GM12878 (cell line): ENCODE measurements around the gene PLEKHA1. TPM values are rescaled to one million over a fixed set of nuclear protein-coding genes. Genes with fewer than 3 reads are reported as not detected.

Source experiments
- ATAC-seq: fragments of 200-7000 bp; cut with Tn5 transposase; 3 replicates; pipeline ENCODE4 v1.9.1; 2020; ENCODE audit warnings: mild to moderate bottlenecking, moderate library complexity
- BruUV-seq: library from RNA; stranded (reverse); fragments of 400-500 nt; replicated peaks from 2 replicates; lab custom pipeline; 2021; lab: Mats Ljungman, UMichigan
- CTCF ChIA-PET: fragments of 300-600 bp; sonication (Branson Sonifier 250); formaldehyde crosslinking; extraction: SDS; loops from one replicate; lab custom pipeline; 2021; ENCODE audit warnings: inconsistent platforms; lab: Yijun Ruan, JAX
- POLR2A ChIA-PET: fragments of 350-600 bp; formaldehyde crosslinking; extraction: SDS; loops from one replicate; lab custom pipeline; 2021; ENCODE audit warnings: inconsistent platforms; lab: Charles Lee
- RAD21 ChIA-PET: fragments of 300-600 bp; sonication (Branson Sonifier 250); formaldehyde crosslinking; loops from one replicate; lab custom pipeline; 2023; ENCODE audit warnings: antibody characterized with exemption; ENCODE audit not compliant: unreplicated experiment; lab: Charles Lee
- SMC1A ChIA-PET: fragments of 300-600 bp; sonication (Branson Sonifier 250); formaldehyde crosslinking; loops from one replicate; lab custom pipeline; 2023; ENCODE audit not compliant: unreplicated experiment, uncharacterized antibody; lab: Charles Lee
- DNase-seq: peaks from one replicate; pipeline ENCODE4 v3.0.0-alpha.2; 2011; ENCODE audit warnings: low read depth, low spot score
- FAIRE-seq: peaks from 3 replicates; lab custom pipeline; 2011; peaks lifted over from hg19 to GRCh38; lab: Jason Lieb, UNC
- H2AFZ ChIP-seq: 2 replicates; pipeline ENCODE4 v1.6.0; 2011; ENCODE audit warnings: low read depth, low read length, control low read depth; ENCODE audit not compliant: control insufficient read depth
- H3K27ac ChIP-seq: 2 replicates; pipeline ENCODE4 v1.5.1; 2011; ENCODE audit warnings: control low read depth; ENCODE audit not compliant: control insufficient read depth, insufficient read depth
- H3K27me3 ChIP-seq, 2 experiments: replicated peaks in 1 of 2; 2 replicates each; pipeline versions ENCODE4 v1.6.0 to v1.6.1; 2011; ENCODE audit warnings: low read length in 1 of 2; ENCODE audit not compliant: control insufficient read depth in 2 of 2, insufficient read depth in 2 of 2
- H3K36me3 ChIP-seq, 2 experiments: 2 replicates each; pipeline ENCODE4 v1.5.1; 2011; ENCODE audit warnings: low read length in 1 of 2; ENCODE audit not compliant: control insufficient read depth in 2 of 2, insufficient read depth in 2 of 2
- H3K4me1 ChIP-seq: 2 replicates; pipeline ENCODE4 v1.6.1; 2011; ENCODE audit warnings: mild to moderate bottlenecking, low read length, moderate library complexity, mixed read lengths; ENCODE audit not compliant: control insufficient read depth, insufficient read depth
- H3K4me2 ChIP-seq: 2 replicates; pipeline ENCODE4 v1.6.0; 2011; ENCODE audit warnings: control low read depth; ENCODE audit not compliant: control insufficient read depth, insufficient read depth
- H3K4me3 ChIP-seq: fragments of 200-600 bp; sonication (generic); 2 replicates; pipeline ENCODE4 v1.5.1; 2016
- H3K79me2 ChIP-seq: 2 replicates; pipeline ENCODE4 v1.6.0; 2011; ENCODE audit warnings: low read length; ENCODE audit not compliant: control insufficient read depth, insufficient read depth
- H3K9ac ChIP-seq: 2 replicates; pipeline ENCODE4 v1.8.0; 2011; ENCODE audit warnings: low read length, control low read depth, mixed read lengths; ENCODE audit not compliant: control insufficient read depth, insufficient read depth
- H3K9me3 ChIP-seq: replicated peaks from 3 replicates; pipeline ENCODE4 v1.5.1; 2011; ENCODE audit warnings: mild to moderate bottlenecking, low read length; ENCODE audit not compliant: control insufficient read depth, insufficient read depth
- H4K20me1 ChIP-seq: 2 replicates; pipeline ENCODE4 v1.6.0; 2011; ENCODE audit not compliant: control insufficient read depth, insufficient read depth
- BCL11A ChIP-seq: IDR thresholded peaks from 2 replicates; pipeline ENCODE4 v1.6.1; 2011; ENCODE audit warnings: low read depth, low read length
- BHLHE40 ChIP-seq, 2 experiments: fragments of 450-650 bp in 1 of 2; IDR thresholded peaks; 2 replicates each; pipeline ENCODE4 v1.6.1; 2011 to 2017; ENCODE audit warnings: low read depth in 2 of 2, borderline replicate concordance in 1 of 2, improper control_type of control experiment in 1 of 2, low read length in 1 of 2, mild to moderate bottlenecking in 1 of 2
- CBX3 ChIP-seq: fragments of 200-600 bp; sonication (generic); IDR thresholded peaks from 2 replicates; pipeline ENCODE4 v1.6.1; 2016; ENCODE audit warnings: low read depth, borderline replicate concordance
- ETV6 ChIP-seq, 2 experiments: fragments of 450-650 bp in 1 of 2; IDR thresholded peaks in 1 of 2; conservative IDR thresholded peaks in 1 of 2; 2 replicates each; pipeline ENCODE4 v1.6.1; 2014; ENCODE audit warnings: antibody characterized with exemption in 1 of 2, borderline replicate concordance in 1 of 2, low read depth in 1 of 2, mild to moderate bottlenecking in 1 of 2, moderate library complexity in 1 of 2
- FOXK2 ChIP-seq: fragments of 450-650 bp; IDR thresholded peaks from 2 replicates; pipeline ENCODE4 v1.6.1; 2017; ENCODE audit warnings: mild to moderate bottlenecking, moderate library complexity
- JUNB ChIP-seq: IDR thresholded peaks from 2 replicates; pipeline ENCODE4 v1.6.1; 2016; ENCODE audit warnings: antibody characterized with exemption, mild to moderate bottlenecking
- JUND ChIP-seq: IDR thresholded peaks from 2 replicates; pipeline ENCODE4 v1.6.1; 2012; ENCODE audit warnings: low read depth, mild to moderate bottlenecking, low read length, improper control_type of control experiment, moderate library complexity
- KAT2A ChIP-seq: conservative IDR thresholded peaks from 2 replicates; pipeline ENCODE4 v1.6.1; 2011; ENCODE audit warnings: low read depth, low read length; ENCODE audit not compliant: control insufficient read depth
- KLF5 ChIP-seq: fragments of 450-650 bp; IDR thresholded peaks from 2 replicates; pipeline ENCODE4 v1.6.1; 2014; ENCODE audit warnings: mild to moderate bottlenecking; ENCODE audit not compliant: partially characterized antibody
- PML ChIP-seq: IDR thresholded peaks from 2 replicates; pipeline ENCODE4 v1.6.1; 2012; ENCODE audit warnings: low read length, inconsistent platforms
- POLR2A ChIP-seq: IDR thresholded peaks from 2 replicates; pipeline ENCODE4 v1.6.1; 2011; ENCODE audit warnings: low read depth, mild to moderate bottlenecking, low read length
- SREBF1 ChIP-seq: IDR thresholded peaks from 2 replicates; pipeline ENCODE4 v1.6.1; 2012; ENCODE audit warnings: mild to moderate bottlenecking, low read length
- STAT1 ChIP-seq: fragments of 450-650 bp; conservative IDR thresholded peaks from 2 replicates; pipeline ENCODE4 v1.6.1; 2014; ENCODE audit warnings: antibody characterized with exemption, mild to moderate bottlenecking
- TAF1 ChIP-seq: IDR thresholded peaks from 2 replicates; pipeline ENCODE4 v1.6.1; 2011; ENCODE audit warnings: mild to moderate bottlenecking, low read depth, low read length, borderline replicate concordance
- WGBS: methylation state at CpG from one replicate; pipeline ENCODE4 v1.1.6; 2016; ENCODE audit warnings: low lambda C conversion rate; ENCODE audit not compliant: insufficient replicate concordance, insufficient coverage; ENCODE audit errors: missing lambda C conversion rate; 5-methylcytosine and 5-hydroxymethylcytosine counted together
- in situ Hi-C: fragments of 300-500 bp; cut with MboI; formaldehyde crosslinking; loops from 9 replicates; pipeline ENCODE4 v1.14.3; 2018; ENCODE audit warnings: mixed read lengths
- intact Hi-C: fragments of 100-400 bp; cut with micrococcal nuclease; formaldehyde crosslinking; loops from one replicate; pipeline ENCODE4 v1.14.2; 2022; ENCODE audit not compliant: unreplicated experiment
- polyA plus RNA-seq, 11 experiments: library from polyadenylated mRNA; depleted of rRNA in 4 of 11; unstranded in 6 of 11; stranded (reverse) in 5 of 11; fragments of >200 nt; fragmentation: Nextera tagmentation in 4 of 11; fragmentation: Illumina TruSeq in 1 of 11; extraction: Ambion mirVana in 4 of 11; extraction: Trizol in 1 of 11; gene quantifications; 1 replicate in 1 of 11; 2 replicates in 10 of 11; pipeline versions ENCODE4 v1.2.1 to v1.2.3, GENCODE V29; 2011 to 2016; ENCODE audit warnings: inconsistent platforms in 2 of 11, missing spikeins in 2 of 11, low read depth in 1 of 11
- total RNA-seq, 4 experiments: library from RNA; depleted of rRNA in 3 of 4; stranded (reverse); fragments of >200 nt in 3 of 4; fragmentation: Illumina TruSeq in 1 of 4; extraction: Trizol in 1 of 4; gene quantifications; 2 replicates each; pipeline versions ENCODE4 v1.2.1 to v1.2.3, GENCODE V29; 2013 to 2021
- TF ChIP-seq, protein P1 (sequence below): IDR thresholded peaks from 2 replicates; pipeline ENCODE4 v1.6.1; 2012; ENCODE audit warnings: low read depth, low read length, improper control_type of control experiment
- TF ChIP-seq, protein P2 (sequence below): fragments of 450-650 bp; formaldehyde crosslinking; IDR thresholded peaks from 2 replicates; pipeline ENCODE4 v1.4.0; 2020; ENCODE audit warnings: mild to moderate bottlenecking, moderate library complexity
- TF ChIP-seq, protein P3 (sequence below): IDR thresholded peaks from 2 replicates; pipeline ENCODE4 v1.6.1; 2011; ENCODE audit warnings: low read depth, low read length, improper control_type of control experiment, borderline replicate concordance
- TF ChIP-seq, protein P4 (sequence below): IDR thresholded peaks from 2 replicates; pipeline ENCODE4 v1.6.1; 2012; ENCODE audit warnings: low read depth, low read length, improper control_type of control experiment

Gene PLEKHA1
- total and polyA plus RNA-seq, 10 of the 15 experiments (the other 5 are each of a cell fraction or from before 2014, with no cell fraction given): 0.15 to 6.0 (median 0.32) TPM

DNA sequence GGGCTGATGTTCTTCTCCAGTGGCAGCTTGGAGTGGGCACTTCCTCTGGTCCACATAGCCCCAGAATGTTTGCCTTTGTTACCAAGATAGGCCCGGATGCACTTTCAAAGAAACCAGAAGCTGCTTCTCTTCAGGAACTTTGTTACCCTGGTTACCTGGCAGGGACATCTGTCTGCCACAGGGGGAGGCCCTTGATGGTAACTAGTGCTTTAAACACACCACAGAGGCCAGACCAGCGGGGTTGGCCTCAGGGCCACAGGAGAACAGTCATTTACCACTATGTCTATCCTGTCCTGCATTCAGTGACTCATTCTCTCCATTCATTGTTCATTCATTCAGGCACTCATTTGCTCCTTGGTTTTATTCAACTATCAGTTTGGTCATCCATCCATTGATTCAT is 11.9 kb upstream of the PLEKHA1 start:
- peaks cover 0 to 7% of the 10 kb centered on the region in 2 experiments; a peak in 2 of 4 replicates for H3K27me3 ChIP-seq
- H2AFZ ChIP-seq: no peak overlapping the region
- FAIRE-seq (no peak), ATAC-seq (no peak), DNase-seq (no peak)
- no TSS peak for BruUV-seq
- ChIA-PET SMC1A (no interaction called here), POLR2A (no interaction called here), RAD21 (no interaction called here), CTCF (no interaction called here)
- no peak overlapping the region for H3K27ac ChIP-seq
- H3K79me2 ChIP-seq: no peaks in the 10 kb centered on the region
- H4K20me1 ChIP-seq: no peaks in the 10 kb centered on the region
- H3K9me3 ChIP-seq: no peaks in the 10 kb centered on the region
- in situ Hi-C loops (no loop called here), intact Hi-C loops (no loop called here)
- 0% methylated on average over 2 of the region's 2 CpGs for WGBS
- no peaks in the 10 kb centered on the region for H3K36me3 ChIP-seq
- no peak overlapping the region for H3K9ac ChIP-seq
- no peak overlapping the region for H3K4me3 ChIP-seq
- H3K4me1 ChIP-seq: no peaks in the 10 kb centered on the region
- no peak overlapping the region for H3K4me2 ChIP-seq
- TF ChIP-seq JUND (no peak), PML (no peak), KAT2A (no peak), ETV6 (conservative IDR thresholded peaks at IDR 0.05 in 1 of 2, IDR thresholded peaks at IDR 0.05 in 1 of 2; ENCODE audit: borderline replicate concordance in 1 of 2, low read depth in 1 of 2) (no peak), SREBF1 (no peak), POLR2A (no peak), BCL11A (no peak), JUNB (no peak), KLF5 (no peak), BHLHE40 (IDR thresholded peaks at IDR 0.05; ENCODE audit: borderline replicate concordance in 1 of 2, low read depth in 2 of 2, low read length in 1 of 2) (no peak), CBX3 (no peak), TAF1 (no peak), FOXK2 (no peak), STAT1 (no peak)
- TF ChIP-seq, protein P1, sequence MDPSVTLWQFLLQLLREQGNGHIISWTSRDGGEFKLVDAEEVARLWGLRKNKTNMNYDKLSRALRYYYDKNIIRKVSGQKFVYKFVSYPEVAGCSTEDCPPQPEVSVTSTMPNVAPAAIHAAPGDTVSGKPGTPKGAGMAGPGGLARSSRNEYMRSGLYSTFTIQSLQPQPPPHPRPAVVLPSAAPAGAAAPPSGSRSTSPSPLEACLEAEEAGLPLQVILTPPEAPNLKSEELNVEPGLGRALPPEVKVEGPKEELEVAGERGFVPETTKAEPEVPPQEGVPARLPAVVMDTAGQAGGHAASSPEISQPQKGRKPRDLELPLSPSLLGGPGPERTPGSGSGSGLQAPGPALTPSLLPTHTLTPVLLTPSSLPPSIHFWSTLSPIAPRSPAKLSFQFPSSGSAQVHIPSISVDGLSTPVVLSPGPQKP: no peak
- TF ChIP-seq, protein P2, sequence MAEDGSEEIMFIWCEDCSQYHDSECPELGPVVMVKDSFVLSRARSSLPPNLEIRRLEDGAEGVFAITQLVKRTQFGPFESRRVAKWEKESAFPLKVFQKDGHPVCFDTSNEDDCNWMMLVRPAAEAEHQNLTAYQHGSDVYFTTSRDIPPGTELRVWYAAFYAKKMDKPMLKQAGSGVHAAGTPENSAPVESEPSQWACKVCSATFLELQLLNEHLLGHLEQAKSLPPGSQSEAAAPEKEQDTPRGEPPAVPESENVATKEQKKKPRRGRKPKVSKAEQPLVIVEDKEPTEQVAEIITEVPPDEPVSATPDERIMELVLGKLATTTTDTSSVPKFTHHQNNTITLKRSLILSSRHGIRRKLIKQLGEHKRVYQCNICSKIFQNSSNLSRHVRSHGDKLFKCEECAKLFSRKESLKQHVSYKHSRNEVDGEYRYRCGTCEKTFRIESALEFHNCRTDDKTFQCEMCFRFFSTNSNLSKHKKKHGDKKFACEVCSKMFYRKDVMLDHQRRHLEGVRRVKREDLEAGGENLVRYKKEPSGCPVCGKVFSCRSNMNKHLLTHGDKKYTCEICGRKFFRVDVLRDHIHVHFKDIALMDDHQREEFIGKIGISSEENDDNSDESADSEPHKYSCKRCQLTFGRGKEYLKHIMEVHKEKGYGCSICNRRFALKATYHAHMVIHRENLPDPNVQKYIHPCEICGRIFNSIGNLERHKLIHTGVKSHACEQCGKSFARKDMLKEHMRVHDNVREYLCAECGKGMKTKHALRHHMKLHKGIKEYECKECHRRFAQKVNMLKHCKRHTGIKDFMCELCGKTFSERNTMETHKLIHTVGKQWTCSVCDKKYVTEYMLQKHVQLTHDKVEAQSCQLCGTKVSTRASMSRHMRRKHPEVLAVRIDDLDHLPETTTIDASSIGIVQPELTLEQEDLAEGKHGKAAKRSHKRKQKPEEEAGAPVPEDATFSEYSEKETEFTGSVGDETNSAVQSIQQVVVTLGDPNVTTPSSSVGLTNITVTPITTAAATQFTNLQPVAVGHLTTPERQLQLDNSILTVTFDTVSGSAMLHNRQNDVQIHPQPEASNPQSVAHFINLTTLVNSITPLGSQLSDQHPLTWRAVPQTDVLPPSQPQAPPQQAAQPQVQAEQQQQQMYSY: no peak
- TF ChIP-seq, protein P3, sequence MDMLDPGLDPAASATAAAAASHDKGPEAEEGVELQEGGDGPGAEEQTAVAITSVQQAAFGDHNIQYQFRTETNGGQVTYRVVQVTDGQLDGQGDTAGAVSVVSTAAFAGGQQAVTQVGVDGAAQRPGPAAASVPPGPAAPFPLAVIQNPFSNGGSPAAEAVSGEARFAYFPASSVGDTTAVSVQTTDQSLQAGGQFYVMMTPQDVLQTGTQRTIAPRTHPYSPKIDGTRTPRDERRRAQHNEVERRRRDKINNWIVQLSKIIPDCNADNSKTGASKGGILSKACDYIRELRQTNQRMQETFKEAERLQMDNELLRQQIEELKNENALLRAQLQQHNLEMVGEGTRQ: no peak
- TF ChIP-seq, protein P4, sequence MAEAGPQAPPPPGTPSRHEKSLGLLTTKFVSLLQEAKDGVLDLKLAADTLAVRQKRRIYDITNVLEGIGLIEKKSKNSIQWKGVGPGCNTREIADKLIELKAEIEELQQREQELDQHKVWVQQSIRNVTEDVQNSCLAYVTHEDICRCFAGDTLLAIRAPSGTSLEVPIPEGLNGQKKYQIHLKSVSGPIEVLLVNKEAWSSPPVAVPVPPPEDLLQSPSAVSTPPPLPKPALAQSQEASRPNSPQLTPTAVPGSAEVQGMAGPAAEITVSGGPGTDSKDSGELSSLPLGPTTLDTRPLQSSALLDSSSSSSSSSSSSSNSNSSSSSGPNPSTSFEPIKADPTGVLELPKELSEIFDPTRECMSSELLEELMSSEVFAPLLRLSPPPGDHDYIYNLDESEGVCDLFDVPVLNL: no peak
